T47D (cell line): Measurements from ENCODE around the gene TMEM229A.
"Not testable (repeated sequence)": the region's sequence is repeated elsewhere in the genome, so short reads cannot be mapped to it uniquely, and the experiment has no call there.

ENCODE experiments used
- DNase-seq, 2 experiments: peaks; one replicate each; pipeline versions ENCODE4 v3.0.0 to v3.0.0-alpha.2; 2011 to 2012; ENCODE audit warnings: low read depth in 1 of 2, low spot score in 1 of 2
- JUND ChIP-seq: IDR thresholded peaks from 2 replicates; pipeline ENCODE4 v1.6.1; 2012; ENCODE audit warnings: low read depth
- in situ Hi-C: cut with HindIII; loops from 2 replicates; pipeline ENCODE4 v1.10.0; 2016; ENCODE audit warnings: low sequenced_read_pairs, low pct_unique_long_range_greater_than_20kb

Gene TMEM229A

GRCh38 chr7:124029396-124030188 lies 3.3 kb downstream of the TMEM229A start:
- DNase-seq, result peak in 1 of 2 experiments; percentile 50
- peak; percentile 30; the same call in 1 of the 2 replicates for TF ChIP-seq JUND
- in situ Hi-C loops, result no loop called here

- no peak for DNase-seq
- no peak for TF ChIP-seq JUND
- in situ Hi-C loops, result no loop called here
Observed at GRCh38 chr7:124027236-124027635, 5.6 kb downstream of the TMEM229A start.

GRCh38 chr7:124024329-124024728 lies 8.5 kb downstream of the TMEM229A start:
- in situ Hi-C loops, DNase-seq: not testable (repeated sequence)

- in situ Hi-C loops, result no loop called here
- no peak for DNase-seq
- TF ChIP-seq JUND, result no peak
Observed at GRCh38 chr7:124022551-124022950, 10.3 kb downstream of the TMEM229A start.

- no peak for DNase-seq
- no peak for TF ChIP-seq JUND
- in situ Hi-C loops, result no loop called here
Observed at GRCh38 chr7:124020060-124020459, 12.8 kb downstream of the TMEM229A start.

- TF ChIP-seq JUND, result no peak
- in situ Hi-C loops, result no loop called here
Observed at GRCh38 chr7:124013306-124013705, 19.6 kb downstream of the TMEM229A start.

GRCh38 chr7:124012864-124013263 lies 20.0 kb downstream of the TMEM229A start:
- no peak for DNase-seq
- TF ChIP-seq JUND, result no peak
- in situ Hi-C loops, result no loop called here

More at GRCh38 chr7:124013306-124013705, 19.6 kb downstream of the TMEM229A start:
- no peak for DNase-seq

- DNase-seq, result no peak
- in situ Hi-C loops, result no loop called here
- TF ChIP-seq JUND, result no peak
Observed at GRCh38 chr7:124009321-124009720, 23.5 kb downstream of the TMEM229A start.

GRCh38 chr7:124008296-124008695 lies 24.6 kb downstream of the TMEM229A start:
- DNase-seq, in situ Hi-C loops: not testable (repeated sequence)

- in situ Hi-C loops, result no loop called here
- DNase-seq, result no peak
- no peak for TF ChIP-seq JUND
Observed at GRCh38 chr7:123999703-124000102, 33.2 kb downstream of the TMEM229A start.

GRCh38 chr7:123998921-123999320 lies 33.9 kb downstream of the TMEM229A start:
- no peak for TF ChIP-seq JUND
- in situ Hi-C loops, result no loop called here
- no peak for DNase-seq

GRCh38 chr7:123996327-123996625 lies 36.6 kb downstream of the TMEM229A start:
- no peak for DNase-seq
- TF ChIP-seq JUND, result no peak
- in situ Hi-C loops, result no loop called here

- TF ChIP-seq JUND, result no peak
- no peak for DNase-seq
- in situ Hi-C loops, result no loop called here
Observed at GRCh38 chr7:123995617-123996326, 37.1 kb downstream of the TMEM229A start.
